ENCODE data around the gene SHISA4. TPM values are rescaled to one million over a fixed set of nuclear protein-coding genes. Genes with fewer than 3 reads are reported as not detected.
A peak's percentile ranks its signal among the peaks of the same experiment; 100 is the strongest.

Gene SHISA4
- total and polyA plus RNA-seq, 7 donors, result 3.5 to 23.7 (median 12.7) TPM

DNA sequence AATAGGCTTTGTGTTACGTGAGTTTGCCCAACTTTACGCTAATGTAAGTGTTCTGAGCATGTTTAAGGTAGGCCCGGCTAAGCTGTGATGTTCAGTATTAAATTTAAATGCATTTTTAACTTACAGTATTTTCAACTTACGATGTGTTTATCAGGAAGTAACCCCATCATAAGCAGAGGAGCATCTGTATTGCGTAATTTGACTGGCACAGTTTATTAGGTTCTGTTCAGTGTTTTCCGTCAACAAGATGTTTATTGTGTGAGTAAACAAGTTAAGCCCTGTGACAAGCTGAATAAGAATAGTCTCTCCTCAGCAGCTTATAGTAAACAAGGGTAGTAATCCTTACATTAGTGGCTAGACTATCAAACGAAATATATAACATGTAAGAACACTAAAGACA is 27.2 kb upstream of the SHISA4 start:
- TF ChIP-seq POLR2A (IDR thresholded peaks at IDR 0.05), result no peak
- TF ChIP-seq EP300 (IDR thresholded peaks at IDR 0.05), result no peak
- no peak for TF ChIP-seq POLR2AphosphoS5 (IDR thresholded peaks at IDR 0.05)
- TF ChIP-seq CTCF (IDR thresholded peaks at IDR 0.05), result no peak

GRCh38 chr1:201870397-201870796 is 18.3 kb upstream of the SHISA4 start:
- no peak for DNase-seq
- H3K4me3 ChIP-seq, result no peak overlapping the region
- H3K27me3 ChIP-seq, result no peaks in the 10 kb centered on the region
- no peak overlapping the region for H3K27ac ChIP-seq
- 92 to 93% methylated on average over 10 of the region's 10 CpGs for WGBS, 2 donors
- no peak for TF ChIP-seq CTCF (IDR thresholded peaks at IDR 0.05)
- TF ChIP-seq POLR2A (IDR thresholded peaks at IDR 0.05), result no peak
- no peak for TF ChIP-seq POLR2AphosphoS5 (IDR thresholded peaks at IDR 0.05)
- intact Hi-C loops (cut with DNase I), result no loop called here
- peaks cover 31 to 99% (median 55%) of the 10 kb centered on the region in 4 donors for H3K36me3 ChIP-seq
- H3K9me3 ChIP-seq, result no peaks in the 10 kb centered on the region
- no peaks in the 10 kb centered on the region for H3K4me1 ChIP-seq

More for the DNA sequence above, 27.2 kb upstream of the SHISA4 start:
- H3K27ac ChIP-seq, result no peak overlapping the region
- H3K4me1 ChIP-seq, result no peaks in the 10 kb centered on the region
- 88 to 89% methylated on average over 7 of the region's 7 CpGs for WGBS, 2 donors
- H3K9me3 ChIP-seq, result no peaks in the 10 kb centered on the region
- peaks cover 8 to 96% (median 16%) of the 10 kb centered on the region in 4 donors for H3K36me3 ChIP-seq
- no peaks in the 10 kb centered on the region for H3K27me3 ChIP-seq
- no peak overlapping the region for H3K4me3 ChIP-seq
- no peak for DNase-seq
- intact Hi-C loops (cut with DNase I), result no loop called here

- Histone ChIP-seq H3K36me3 (peaks cover 14 to 67% (median 39%) of the 10 kb centered on the region in 4 donors), H3K4me3 (no peak overlapping the region), H3K27ac (no peak overlapping the region), H3K4me1 (peaks cover 0 to 9% (median 7%) of the 10 kb centered on the region in 4 donors), H3K27me3 (no peaks in the 10 kb centered on the region), H3K9me3 (no peaks in the 10 kb centered on the region)
- intact Hi-C loops (cut with DNase I), result no loop called here
- DNase-seq, result no peak
- TF ChIP-seq POLR2AphosphoS5 (IDR thresholded peaks at IDR 0.05), result no peak
- no peak for TF ChIP-seq EP300 (IDR thresholded peaks at IDR 0.05)
- TF ChIP-seq POLR2A (IDR thresholded peaks at IDR 0.05), result no peak
- no peak for TF ChIP-seq CTCF (IDR thresholded peaks at IDR 0.05)
- WGBS, 2 donors, result 98 to 100% methylated on average over 1 of the region's 1 CpG
Observed at GRCh38 chr1:201874672-201875071, 14.0 kb upstream of the SHISA4 start.

DNA sequence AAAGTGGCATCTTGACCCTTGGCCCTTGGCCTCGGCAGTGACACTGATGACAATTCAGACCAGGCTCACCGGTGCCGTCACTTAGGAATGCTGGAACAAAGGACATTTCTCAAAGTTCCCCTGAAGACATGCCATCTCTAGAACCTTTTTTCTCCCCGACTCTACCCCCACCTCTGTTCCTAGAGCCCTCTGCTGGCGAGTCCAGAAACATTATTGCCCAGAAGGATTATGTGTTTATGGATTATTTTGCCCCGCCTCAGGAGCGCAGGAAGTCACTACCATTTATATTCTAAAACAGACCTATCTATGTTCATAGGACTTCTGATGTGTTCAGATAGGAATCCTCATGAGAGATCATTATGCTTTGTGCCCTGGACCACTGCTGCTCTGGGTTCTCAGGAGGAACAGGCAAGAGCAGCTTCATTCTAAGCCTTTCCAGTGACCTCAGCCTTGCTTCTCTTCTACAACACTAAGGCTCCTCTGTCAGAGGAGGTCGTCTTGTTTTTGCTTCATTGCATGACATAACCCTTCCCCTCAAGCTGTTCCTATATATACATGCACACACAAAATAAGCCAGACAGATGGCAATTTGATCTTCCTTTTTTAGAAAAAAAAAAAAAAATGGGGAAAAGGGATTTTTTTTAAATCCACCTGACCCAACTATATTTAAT is 12.4 kb upstream of the SHISA4 start:
- peaks cover 4 to 51% (median 30%) of the 10 kb centered on the region in 4 donors for H3K36me3 ChIP-seq
- H3K4me1 ChIP-seq, result peaks cover 0 to 9% (median 7%) of the 10 kb centered on the region in 4 donors
- WGBS, 2 donors, result 46 to 74% methylated on average over 8 of the region's 8 CpGs
- H3K27me3 ChIP-seq, result no peaks in the 10 kb centered on the region
- TF ChIP-seq EP300 (IDR thresholded peaks at IDR 0.05) (no peak), POLR2A (IDR thresholded peaks at IDR 0.05) (no peak), CTCF (IDR thresholded peaks at IDR 0.05) (peak in 2 of 4 experiments; percentile 11 to 32), POLR2AphosphoS5 (IDR thresholded peaks at IDR 0.05) (no peak)
- H3K9me3 ChIP-seq, result no peaks in the 10 kb centered on the region
- H3K4me3 ChIP-seq, result no peak overlapping the region
- no peak for DNase-seq
- intact Hi-C loops (cut with DNase I), result no loop called here
- no peak overlapping the region for H3K27ac ChIP-seq
